Stimulated activated naive CD8-positive, alpha-beta T cell treated with anti-CD3 and anti-CD28 coated beads, Interleukin-15, Interleukin-2, amounts not matched to agents 100 ng/mL and 50 ng/mL, for 24 hours (primary cell): ENCODE measurements around the gene TBC1D22A.

ENCODE experiments used
- H3K27ac Mint-ChIP-seq: one replicate; pipeline ENCODE4 v1.8.0; 2021; ENCODE audit warnings: mild to moderate bottlenecking, mixed read lengths
- H3K27me3 Mint-ChIP-seq: one replicate; pipeline ENCODE4 v1.8.0; 2021; ENCODE audit warnings: mixed read lengths
- H3K36me3 Mint-ChIP-seq: one replicate; pipeline ENCODE4 v1.8.0; 2021; ENCODE audit warnings: low read depth, mixed read lengths
- H3K4me1 Mint-ChIP-seq: one replicate; pipeline ENCODE4 v1.8.0; 2021; ENCODE audit warnings: low read depth, mixed read lengths
- H3K4me3 Mint-ChIP-seq: one replicate; pipeline ENCODE4 v1.8.0; 2021; ENCODE audit warnings: mild to moderate bottlenecking, mixed read lengths
- H3K9me3 Mint-ChIP-seq: one replicate; pipeline ENCODE4 v1.8.0; 2021; ENCODE audit warnings: mixed read lengths

TBC1D22A gene

DNA sequence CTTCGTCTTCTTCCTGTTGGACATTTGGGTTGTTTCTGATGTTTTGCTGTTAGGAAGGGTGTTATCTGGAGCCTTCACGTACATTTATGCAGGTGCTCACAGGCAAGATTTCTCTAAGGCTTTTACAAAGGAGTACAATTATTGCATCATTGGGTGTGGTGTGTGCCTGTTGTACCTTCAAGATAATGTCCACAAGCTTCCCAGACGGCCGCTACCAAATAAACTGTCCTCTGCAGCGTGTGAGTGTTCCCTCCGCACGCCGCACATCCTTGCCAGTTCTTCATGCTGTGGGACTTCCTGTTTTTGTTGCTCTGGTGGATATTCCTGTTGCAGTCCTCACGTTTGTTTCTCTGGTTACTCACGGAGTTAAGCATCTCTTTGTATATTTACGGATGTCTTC, 133.3 kb downstream of the TBC1D22A start:
- H3K27ac Mint-ChIP-seq: peak overlapping the region; percentile 2

DNA sequence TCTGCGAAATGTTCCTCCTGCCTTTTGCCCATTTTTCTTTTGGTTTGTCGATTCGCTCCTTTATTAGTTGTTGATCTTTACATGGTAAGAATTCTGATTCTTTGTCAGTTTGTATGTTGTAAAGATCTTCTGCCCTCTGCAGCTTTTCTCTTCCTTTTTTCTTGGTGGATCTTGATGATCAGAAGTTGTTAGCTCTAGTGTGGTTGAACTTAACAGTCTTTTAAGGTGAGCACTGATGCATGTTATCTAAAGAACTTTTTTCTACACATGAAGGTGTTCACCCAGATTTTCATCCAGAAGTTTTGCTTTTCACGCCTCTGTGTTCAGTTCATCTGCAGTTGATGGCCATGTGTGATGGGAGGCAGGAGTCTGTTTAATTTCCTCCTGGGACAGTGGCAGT, 133.7 kb downstream of the TBC1D22A start:
- Mint-ChIP-seq H3K4me3 (no peak overlapping the region), H3K36me3 (peaks cover 62% of the 10 kb centered on the region)

More for the DNA sequence above, 133.3 kb downstream of the TBC1D22A start:
- no peak overlapping the region for H3K4me3 Mint-ChIP-seq
- H3K27me3 Mint-ChIP-seq: no peaks in the 10 kb centered on the region
- H3K4me1 Mint-ChIP-seq: peaks cover 14% of the 10 kb centered on the region
- peaks cover 62% of the 10 kb centered on the region for H3K36me3 Mint-ChIP-seq
- H3K9me3 Mint-ChIP-seq: no peaks in the 10 kb centered on the region

DNA sequence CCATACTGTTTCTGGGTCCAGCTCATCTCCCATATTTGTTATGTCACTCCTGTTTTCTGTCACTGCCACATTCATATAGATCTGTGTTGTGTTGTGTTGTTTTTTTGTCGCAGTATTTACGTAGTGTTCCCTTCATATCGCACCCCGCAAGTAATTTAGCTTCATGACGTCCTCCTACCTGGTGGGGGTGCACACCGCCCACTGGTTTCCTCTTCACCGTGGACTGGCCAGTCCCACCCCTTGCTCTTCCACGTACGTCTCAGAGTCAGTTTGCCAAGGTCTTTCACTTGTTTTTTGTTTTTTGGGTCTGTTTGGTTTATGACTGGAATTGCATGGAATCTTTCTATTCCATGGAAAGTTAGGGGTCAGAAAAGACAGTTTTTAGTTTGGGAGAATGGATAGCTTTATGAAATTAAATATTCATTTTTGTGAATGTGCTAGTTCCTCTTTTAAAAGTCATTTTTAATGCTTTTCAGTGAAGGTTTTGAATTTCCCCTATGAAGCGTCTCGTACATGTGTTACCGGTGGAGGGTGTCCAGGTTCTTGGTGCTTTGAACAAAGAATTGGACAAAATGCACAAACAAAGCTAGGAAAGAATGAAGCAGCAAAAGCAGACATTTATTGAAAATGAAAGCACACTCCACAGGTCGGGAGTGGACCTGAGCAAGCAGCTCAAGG, 134.3 kb downstream of the TBC1D22A start:
- peaks cover 60% of the 10 kb centered on the region for H3K36me3 Mint-ChIP-seq
- H3K27me3 Mint-ChIP-seq: no peaks in the 10 kb centered on the region
- H3K9me3 Mint-ChIP-seq: no peaks in the 10 kb centered on the region
- H3K27ac Mint-ChIP-seq: no peak overlapping the region
- no peak overlapping the region for H3K4me3 Mint-ChIP-seq
- H3K4me1 Mint-ChIP-seq: peaks cover 14% of the 10 kb centered on the region

More for the DNA sequence above, 133.7 kb downstream of the TBC1D22A start:
- Mint-ChIP-seq H3K27me3 (no peaks in the 10 kb centered on the region), H3K9me3 (no peaks in the 10 kb centered on the region), H3K4me1 (peaks cover 14% of the 10 kb centered on the region), H3K27ac (peak overlapping the region; percentile 2)

DNA sequence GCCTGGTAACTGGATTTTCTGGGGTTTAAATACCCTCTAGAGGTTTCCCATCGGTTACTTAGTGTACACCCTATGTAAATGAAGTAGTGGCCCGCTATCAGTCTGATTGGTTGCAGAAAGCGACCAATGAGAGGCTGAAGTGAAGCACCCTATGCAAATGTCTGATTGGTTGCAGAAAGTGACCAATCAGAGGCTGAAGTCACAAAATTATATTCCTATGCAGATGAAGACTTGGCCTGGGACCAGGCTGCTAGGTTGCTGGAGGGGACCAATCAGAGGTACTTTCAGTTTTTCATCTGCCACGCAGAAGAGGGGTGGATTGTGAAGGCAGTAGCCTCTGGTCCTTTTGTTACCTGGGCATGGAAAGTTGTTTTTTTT, 134.8 kb downstream of the TBC1D22A start:
- Mint-ChIP-seq H3K27ac (no peak overlapping the region), H3K36me3 (peaks cover 59% of the 10 kb centered on the region), H3K27me3 (no peaks in the 10 kb centered on the region), H3K9me3 (no peaks in the 10 kb centered on the region), H3K4me3 (no peak overlapping the region), H3K4me1 (peaks cover 14% of the 10 kb centered on the region)

DNA sequence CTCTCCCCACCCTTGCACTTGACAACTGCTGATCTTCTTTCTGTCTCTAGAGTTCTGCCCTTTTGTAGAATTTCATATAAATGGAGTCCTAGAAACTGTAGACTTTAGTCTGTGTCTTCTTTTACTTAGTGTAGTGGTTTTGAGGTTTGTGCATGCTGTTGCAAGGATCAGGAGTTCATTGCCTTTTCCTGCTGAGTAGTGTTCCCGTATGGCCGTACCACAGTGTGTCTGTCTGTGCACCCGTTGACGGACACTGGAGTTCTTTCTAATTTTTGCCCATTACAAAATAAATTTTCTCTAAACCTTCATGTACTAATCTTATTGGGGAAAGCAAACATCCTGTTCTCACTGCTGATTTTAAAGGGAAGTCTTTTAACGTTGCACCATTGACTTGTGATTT, 138.1 kb downstream of the TBC1D22A start:
- Mint-ChIP-seq H3K4me1 (peaks cover 14% of the 10 kb centered on the region), H3K9me3 (no peaks in the 10 kb centered on the region), H3K27me3 (no peaks in the 10 kb centered on the region), H3K36me3 (peaks cover 49% of the 10 kb centered on the region), H3K4me3 (no peak overlapping the region), H3K27ac (no peak overlapping the region)

DNA sequence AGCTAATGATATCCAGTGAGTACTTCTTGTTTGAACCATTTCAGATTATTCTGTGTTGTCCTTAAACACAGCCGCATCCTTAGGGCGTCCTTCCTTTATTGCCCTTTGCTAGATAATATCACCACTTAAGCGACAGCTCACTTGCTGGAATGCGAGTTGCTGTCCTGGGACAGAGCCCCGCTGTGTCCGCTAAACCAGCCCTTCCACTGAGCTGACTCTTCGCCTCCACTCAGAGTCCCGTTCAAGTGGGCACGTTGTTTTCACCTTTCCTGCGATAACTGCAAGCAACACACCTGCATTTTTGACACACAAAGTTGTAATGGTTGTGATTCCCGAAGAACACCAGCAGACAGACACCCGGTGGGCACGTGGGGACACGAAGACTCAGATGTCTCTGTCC, 140.0 kb downstream of the TBC1D22A start:
- no peak overlapping the region for H3K27ac Mint-ChIP-seq
- H3K4me1 Mint-ChIP-seq: no peaks in the 10 kb centered on the region
- H3K36me3 Mint-ChIP-seq: peaks cover 30% of the 10 kb centered on the region

DNA sequence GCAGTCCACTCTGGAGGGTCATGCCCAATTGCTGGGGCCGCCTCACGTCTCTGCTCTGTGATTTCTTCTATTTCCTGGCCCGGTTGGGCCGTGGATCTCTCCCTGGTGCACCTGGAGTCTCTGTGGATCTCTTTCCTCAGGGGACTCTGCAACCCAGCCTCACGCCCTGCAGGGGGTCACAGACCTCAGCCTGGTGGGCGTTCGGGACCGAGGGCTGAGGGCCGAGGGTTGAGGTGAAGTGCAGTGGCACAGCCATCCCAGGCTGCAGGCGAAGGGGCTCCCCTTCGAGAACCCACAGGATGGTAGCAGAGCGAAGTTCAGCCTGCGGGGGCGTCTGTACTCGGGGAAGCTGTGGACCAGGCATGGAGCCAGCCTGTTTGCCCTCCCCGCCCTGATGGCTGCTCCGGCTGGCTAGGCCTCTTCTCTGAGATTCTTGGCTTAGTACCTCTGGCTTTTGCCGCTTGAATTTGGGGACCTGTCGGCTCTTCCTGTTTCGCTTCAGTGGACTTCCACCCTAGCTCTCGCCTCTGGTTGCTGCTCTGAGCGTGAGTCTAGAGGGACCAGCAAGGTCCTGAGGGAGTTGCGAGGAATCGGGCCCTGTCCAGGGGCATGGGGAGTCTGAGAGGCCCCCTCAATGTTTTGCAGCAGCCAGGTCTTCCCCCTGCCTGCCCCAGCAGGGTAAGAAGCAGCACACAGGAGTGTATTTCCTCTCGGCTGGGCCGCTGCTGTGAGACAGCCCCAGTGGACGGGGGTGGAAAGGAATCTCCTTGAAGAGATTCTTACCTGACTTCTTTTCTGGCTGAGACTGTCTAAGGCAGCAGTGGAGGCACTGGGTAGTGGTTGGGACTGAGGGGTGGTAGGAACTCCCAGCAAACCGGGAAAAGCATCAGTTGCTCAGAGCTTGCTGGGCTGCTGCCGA, 140.8 kb downstream of the TBC1D22A start:
- Mint-ChIP-seq H3K9me3 (no peaks in the 10 kb centered on the region), H3K27ac (no peak overlapping the region), H3K4me3 (no peak overlapping the region), H3K4me1 (no peaks in the 10 kb centered on the region), H3K27me3 (no peaks in the 10 kb centered on the region), H3K36me3 (peaks cover 28% of the 10 kb centered on the region)

More for the DNA sequence above, 140.0 kb downstream of the TBC1D22A start:
- Mint-ChIP-seq H3K27me3 (no peaks in the 10 kb centered on the region), H3K9me3 (no peaks in the 10 kb centered on the region), H3K4me3 (no peak overlapping the region)

DNA sequence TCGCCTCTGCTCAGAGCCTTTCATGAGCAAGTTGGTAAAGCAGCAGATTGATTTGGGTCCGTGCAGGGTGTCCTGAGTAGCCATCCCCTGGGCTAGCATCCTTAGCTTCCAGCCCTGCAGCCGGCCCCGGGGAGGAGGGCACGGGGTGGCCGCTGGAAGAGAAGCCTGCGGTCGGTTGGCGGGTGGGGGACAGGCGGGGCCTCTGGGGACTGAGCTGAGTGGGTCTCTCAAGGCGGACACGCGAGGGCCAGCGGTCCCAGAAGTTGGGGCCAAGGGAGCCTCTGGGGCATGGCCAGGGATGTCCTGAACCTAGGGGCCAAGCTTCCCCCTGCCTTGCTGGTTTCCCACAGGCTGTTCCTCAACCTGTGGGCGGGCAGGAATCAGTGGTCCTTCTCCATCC, 143.0 kb downstream of the TBC1D22A start:
- no peaks in the 10 kb centered on the region for H3K9me3 Mint-ChIP-seq
- no peaks in the 10 kb centered on the region for H3K27me3 Mint-ChIP-seq
- no peaks in the 10 kb centered on the region for H3K4me1 Mint-ChIP-seq
- no peak overlapping the region for H3K27ac Mint-ChIP-seq
- H3K36me3 Mint-ChIP-seq: peaks cover 21% of the 10 kb centered on the region
- H3K4me3 Mint-ChIP-seq: no peak overlapping the region

DNA sequence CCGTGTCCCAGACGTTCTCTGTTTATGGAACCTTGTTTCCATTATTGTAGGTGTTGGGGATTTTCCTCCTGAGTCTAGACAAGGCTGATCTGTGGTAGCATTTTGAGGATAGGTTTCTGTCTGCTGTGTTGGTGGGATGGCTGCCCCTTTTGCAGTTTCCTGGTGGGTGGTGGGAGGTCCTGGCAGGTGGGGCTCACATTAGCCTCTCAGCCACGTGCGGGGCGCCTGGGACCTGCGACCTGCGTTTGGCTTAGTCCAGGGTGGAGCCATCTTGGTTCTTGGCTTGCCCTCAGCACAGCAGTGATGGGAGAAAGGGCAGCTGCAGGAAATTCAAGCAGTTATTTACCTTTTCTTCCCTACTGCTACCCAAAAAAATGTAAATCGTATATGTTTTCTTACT, 143.4 kb downstream of the TBC1D22A start:
- Mint-ChIP-seq H3K9me3 (no peaks in the 10 kb centered on the region), H3K4me1 (no peaks in the 10 kb centered on the region), H3K27ac (no peak overlapping the region), H3K36me3 (peaks cover 18% of the 10 kb centered on the region), H3K27me3 (no peaks in the 10 kb centered on the region), H3K4me3 (no peak overlapping the region)

DNA sequence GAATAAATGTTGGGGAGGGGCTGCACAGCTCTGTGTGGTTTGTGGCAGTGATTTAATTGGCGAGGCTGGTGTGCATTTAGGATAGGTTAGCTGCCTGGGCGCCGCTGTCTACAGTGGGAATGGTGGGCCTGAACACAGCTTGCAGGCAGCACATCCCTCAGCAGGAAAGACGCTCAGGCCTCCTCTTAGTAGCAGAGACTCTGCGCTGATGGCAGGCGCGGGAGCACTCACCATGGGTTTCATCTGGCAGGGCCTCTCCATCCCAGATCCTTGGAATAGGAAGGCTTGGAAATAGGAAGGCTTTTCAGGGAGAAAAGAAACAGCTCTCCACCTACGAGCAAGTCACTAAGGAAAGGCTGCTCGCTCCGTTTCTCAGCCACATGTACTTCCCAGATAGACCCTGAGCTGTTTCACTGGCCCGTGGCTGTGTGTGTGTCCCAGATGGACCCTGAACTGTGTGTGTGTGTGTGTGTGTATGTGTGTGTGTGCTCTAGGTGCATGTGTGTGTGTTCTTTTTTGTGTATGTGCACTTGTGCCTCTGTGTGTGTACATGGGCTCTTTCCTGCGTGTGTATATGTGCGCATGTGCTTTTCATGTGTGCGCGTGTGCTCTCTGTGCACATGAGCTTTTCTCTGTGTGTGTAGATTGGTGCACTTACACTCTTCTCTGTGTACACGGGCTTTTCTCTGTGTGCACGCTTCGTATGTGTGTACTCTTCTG, 144.0 kb downstream of the TBC1D22A start:
- peak overlapping the region; percentile 33 for H3K27ac Mint-ChIP-seq

DNA sequence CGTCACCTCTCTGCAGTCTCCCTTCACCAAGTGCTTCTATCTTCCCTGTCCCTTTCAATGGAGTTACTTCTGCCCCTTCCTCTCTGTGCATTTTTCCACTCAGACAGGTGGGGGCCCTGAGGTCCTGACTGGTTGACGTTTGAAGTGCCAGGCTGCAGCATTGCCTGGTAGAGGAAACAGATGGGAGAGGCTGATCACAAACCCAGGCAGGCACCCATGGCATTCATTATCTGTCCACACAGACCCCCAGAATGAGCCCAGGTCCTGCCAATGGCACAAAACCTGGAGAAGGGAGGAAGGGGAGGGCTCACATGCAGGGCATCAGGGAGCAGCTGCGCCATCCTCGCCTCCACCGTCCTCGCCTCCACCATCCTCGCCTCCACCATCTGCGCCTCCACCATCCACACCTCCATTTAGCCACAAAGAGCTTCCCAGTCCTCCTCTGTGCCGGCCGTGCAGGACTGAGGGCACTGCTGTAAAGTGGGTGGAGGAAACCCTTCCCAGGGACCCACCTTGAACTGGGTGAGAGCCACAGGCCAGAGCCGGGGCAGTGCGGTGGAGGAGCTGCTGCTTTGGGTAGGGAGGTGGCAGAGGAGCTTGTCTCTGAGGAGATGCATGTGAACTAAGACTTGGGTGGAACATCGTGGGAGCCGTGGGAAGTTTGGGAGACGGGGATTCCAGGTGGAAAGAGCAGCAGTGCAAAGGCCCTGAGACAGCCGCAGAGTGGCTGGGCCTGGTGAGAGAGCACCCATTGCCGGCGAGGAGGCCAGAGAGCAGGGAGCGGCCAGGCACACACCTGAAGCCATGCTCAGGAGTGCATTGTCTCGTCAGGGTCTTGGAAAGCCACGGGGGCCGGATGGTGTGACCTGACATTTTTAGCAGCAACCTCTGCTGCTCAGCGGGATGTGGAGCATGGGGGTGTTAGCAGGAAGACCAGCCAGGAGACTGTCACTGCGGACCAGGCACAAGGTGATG, 145.1 kb downstream of the TBC1D22A start:
- H3K36me3 Mint-ChIP-seq: peaks cover 19% of the 10 kb centered on the region
- H3K4me3 Mint-ChIP-seq: no peak overlapping the region
- H3K27me3 Mint-ChIP-seq: no peaks in the 10 kb centered on the region
- no peak overlapping the region for H3K27ac Mint-ChIP-seq
- no peaks in the 10 kb centered on the region for H3K9me3 Mint-ChIP-seq
- no peaks in the 10 kb centered on the region for H3K4me1 Mint-ChIP-seq

More for the DNA sequence above, 144.0 kb downstream of the TBC1D22A start:
- no peaks in the 10 kb centered on the region for H3K9me3 Mint-ChIP-seq
- H3K36me3 Mint-ChIP-seq: peaks cover 17% of the 10 kb centered on the region
- no peaks in the 10 kb centered on the region for H3K4me1 Mint-ChIP-seq
- H3K4me3 Mint-ChIP-seq: no peak overlapping the region
- no peaks in the 10 kb centered on the region for H3K27me3 Mint-ChIP-seq

DNA sequence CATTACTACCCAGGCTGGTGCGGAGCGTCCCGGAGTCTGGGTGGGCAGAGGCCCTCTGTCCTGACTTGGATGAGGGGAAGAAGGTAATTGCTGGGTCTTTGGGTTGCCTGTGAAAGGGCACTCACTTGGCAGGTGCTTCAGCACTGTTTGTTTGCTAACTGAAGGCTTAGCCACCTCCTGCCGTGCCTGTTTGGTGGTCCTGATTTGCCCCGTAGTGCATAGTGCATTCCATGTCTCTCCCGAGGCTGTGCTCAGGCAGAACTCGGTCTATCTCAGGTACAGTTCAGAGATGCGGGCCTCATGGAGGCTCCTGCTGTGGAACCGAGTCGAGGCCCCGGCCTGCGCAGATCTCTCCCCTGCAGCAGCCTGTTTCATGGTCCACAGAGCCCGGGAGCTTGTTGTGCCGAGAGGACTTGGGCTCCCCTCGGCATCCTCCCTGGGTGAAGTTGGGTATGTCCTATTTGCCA, 146.2 kb downstream of the TBC1D22A start:
- Mint-ChIP-seq H3K9me3 (no peaks in the 10 kb centered on the region), H3K36me3 (peaks cover 20% of the 10 kb centered on the region), H3K4me3 (no peak overlapping the region), H3K27me3 (no peaks in the 10 kb centered on the region), H3K4me1 (no peaks in the 10 kb centered on the region), H3K27ac (no peak overlapping the region)

DNA sequence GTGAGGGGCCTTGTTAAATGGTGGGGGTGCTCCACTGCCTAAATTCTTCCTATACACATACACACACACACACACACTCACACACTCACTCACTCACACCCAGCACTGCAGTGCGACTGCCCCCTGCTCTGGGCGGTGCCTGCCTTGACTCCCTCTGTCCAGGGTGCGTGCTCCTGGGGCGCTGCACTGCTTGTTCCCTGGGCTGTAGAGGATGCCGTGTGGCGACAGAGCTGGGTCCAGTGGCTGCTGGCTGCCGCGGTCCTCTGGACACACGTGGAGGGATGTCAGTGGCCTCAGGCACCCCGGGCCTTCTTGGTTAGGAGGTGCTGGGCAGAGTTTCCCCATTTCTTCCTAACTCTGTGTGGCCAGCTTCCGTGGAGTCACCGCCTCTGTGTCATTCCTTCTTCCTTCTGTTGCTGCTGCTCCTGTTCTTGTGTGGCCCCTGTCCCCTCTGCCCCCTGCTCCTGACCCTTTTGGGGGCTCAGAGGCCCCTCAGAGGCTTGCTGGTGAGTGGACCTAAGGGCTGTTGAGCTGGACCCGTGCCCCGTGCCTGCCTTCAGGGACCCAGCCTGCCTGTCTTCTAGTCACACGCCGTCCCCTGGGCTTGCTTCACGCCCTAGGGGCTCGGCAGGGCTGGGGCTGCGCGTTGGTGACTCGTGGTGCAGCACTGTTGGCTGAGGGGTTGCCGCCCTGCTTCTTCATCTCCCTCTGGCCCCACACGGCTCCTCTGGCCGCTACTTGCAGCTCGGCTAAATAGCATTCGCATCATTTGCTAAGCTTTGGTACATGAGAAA, 147.0 kb downstream of the TBC1D22A start:
- no peak overlapping the region for H3K4me3 Mint-ChIP-seq
- peaks cover 21% of the 10 kb centered on the region for H3K36me3 Mint-ChIP-seq

More for the DNA sequence above, 147.0 kb downstream of the TBC1D22A start:
- no peak overlapping the region for H3K27ac Mint-ChIP-seq
- H3K9me3 Mint-ChIP-seq: no peaks in the 10 kb centered on the region
- H3K4me1 Mint-ChIP-seq: no peaks in the 10 kb centered on the region
- H3K27me3 Mint-ChIP-seq: no peaks in the 10 kb centered on the region
